Suprapubic skin (tissue), 4 donors: ENCODE results near the gene GLS2. TPM values are rescaled to one million over a fixed set of nuclear protein-coding genes. Genes with fewer than 3 reads are reported as not detected.
"Not testable (repeated sequence)": the region's sequence is repeated elsewhere in the genome, so short reads cannot be mapped to it uniquely, and the experiment has no call there.

ENCODE experiments used
- DNase-seq, 2 donors: peaks; one replicate each; pipeline ENCODE4 v3.0.0-alpha.2; 2019; ENCODE audit warnings: low spot score in 2 of 2
- H3K27ac ChIP-seq: fragments of 200-600 bp; sonication (generic); one replicate; pipeline ENCODE4 v1.5.1; 2019
- H3K27me3 ChIP-seq: fragments of 200-600 bp; sonication (generic); one replicate; pipeline ENCODE4 v1.5.1; 2019
- H3K36me3 ChIP-seq: fragments of 200-600 bp; sonication (generic); one replicate; pipeline ENCODE4 v1.5.1; 2019
- H3K4me1 ChIP-seq: fragments of 200-600 bp; sonication (generic); one replicate; pipeline ENCODE4 v1.5.1; 2019
- H3K4me3 ChIP-seq: fragments of 200-600 bp; sonication (generic); one replicate; pipeline ENCODE4 v1.5.1; 2019; ENCODE audit warnings: mild to moderate bottlenecking
- H3K9me3 ChIP-seq: fragments of 200-600 bp; sonication (generic); one replicate; pipeline ENCODE4 v1.5.1; 2019
- CTCF ChIP-seq, 2 donors: fragments of 200-600 bp in 1 of 2; fragments of 450-650 bp in 1 of 2; sonication (generic) in 1 of 2; IDR thresholded peaks; one replicate each; pipeline ENCODE4 v1.5.1; 2016 to 2019; ENCODE audit warnings: antibody characterized with exemption in 2 of 2, mild to moderate bottlenecking in 1 of 2, moderate library complexity in 1 of 2
- EP300 ChIP-seq: sonication (generic); formaldehyde crosslinking; IDR thresholded peaks from one replicate; pipeline ENCODE4 v1.6.1; 2017; ENCODE audit warnings: antibody characterized with exemption
- POLR2A ChIP-seq, 2 donors: fragments of 450-650 bp; IDR thresholded peaks; one replicate each; pipeline ENCODE4 v1.6.1; 2017; ENCODE audit warnings: antibody characterized with exemption in 2 of 2, mild to moderate bottlenecking in 2 of 2, moderate library complexity in 2 of 2
- POLR2AphosphoS5 ChIP-seq, 3 donors: sonication (generic); formaldehyde crosslinking; IDR thresholded peaks; one replicate each; pipeline ENCODE4 v1.6.1; 2017; ENCODE audit warnings: antibody characterized with exemption in 3 of 3
- WGBS: methylation state at CpG from one replicate; pipeline ENCODE4 v1.1.5; 2018; 5-methylcytosine and 5-hydroxymethylcytosine counted together
- total RNA-seq, 4 donors: library from RNA; depleted of rRNA; stranded (reverse); fragments of >200 nt; gene quantifications; one replicate each; pipeline ENCODE4 v1.1.0, GENCODE V29; 2016

The GLS2 gene
- total RNA-seq, 4 donors from 2014 or later = 7.9 to 23.9 (median 10.5) TPM

- TF ChIP-seq POLR2A (IDR thresholded peaks at IDR 0.05) (no peak), EP300 (no peak), POLR2AphosphoS5 (IDR thresholded peaks at IDR 0.05) (no peak), CTCF (IDR thresholded peaks at IDR 0.05) (no peak)
- Histone ChIP-seq H3K4me1 (peaks cover 28% of the 10 kb centered on the region), H3K27me3 (no peaks in the 10 kb centered on the region), H3K9me3 (no peaks in the 10 kb centered on the region), H3K36me3 (no peaks in the 10 kb centered on the region), H3K4me3 (no peak overlapping the region), H3K27ac (no peak overlapping the region)
- 65% methylated on average over 2 of the region's 2 CpGs for WGBS
- no peak for DNase-seq
Observed at GRCh38 chr12:56518570-56518969, 30.6 kb upstream of the GLS2 start.

GRCh38 chr12:56517854-56518253 lies 29.9 kb upstream of the GLS2 start:
- Histone ChIP-seq H3K27ac (no peak overlapping the region), H3K4me3 (no peak overlapping the region), H3K27me3 (no peaks in the 10 kb centered on the region), H3K9me3 (no peaks in the 10 kb centered on the region), H3K4me1 (peaks cover 23% of the 10 kb centered on the region), H3K36me3 (no peaks in the 10 kb centered on the region)
- TF ChIP-seq POLR2AphosphoS5 (IDR thresholded peaks at IDR 0.05) (no peak), CTCF (IDR thresholded peaks at IDR 0.05) (no peak), POLR2A (IDR thresholded peaks at IDR 0.05) (no peak), EP300 (no peak)
- DNase-seq = no peak
- WGBS = 83% methylated on average over 2 of the region's 2 CpGs

GRCh38 chr12:56514014-56514318 lies 26.0 kb upstream of the GLS2 start:
- H3K27me3 ChIP-seq, H3K36me3 ChIP-seq, DNase-seq, H3K27ac ChIP-seq, H3K4me1 ChIP-seq, H3K4me3 ChIP-seq, H3K9me3 ChIP-seq: not testable (repeated sequence)
- 61% methylated on average over 4 of the region's 4 CpGs for WGBS

GRCh38 chr12:56510786-56511185 lies 22.8 kb upstream of the GLS2 start:
- no peak for TF ChIP-seq EP300
- no peak for TF ChIP-seq POLR2A (IDR thresholded peaks at IDR 0.05)
- no peak for TF ChIP-seq CTCF (IDR thresholded peaks at IDR 0.05)
- TF ChIP-seq POLR2AphosphoS5 (IDR thresholded peaks at IDR 0.05) = no peak
- Histone ChIP-seq H3K9me3 (no peaks in the 10 kb centered on the region), H3K27me3 (no peaks in the 10 kb centered on the region), H3K4me3 (no peak overlapping the region), H3K4me1 (peaks cover 3% of the 10 kb centered on the region), H3K36me3 (no peaks in the 10 kb centered on the region), H3K27ac (no peak overlapping the region)
- no peak for DNase-seq
- 90% methylated on average over 16 of the region's 16 CpGs for WGBS

- not testable (repeated sequence) for H3K36me3 ChIP-seq, DNase-seq, H3K27ac ChIP-seq, H3K4me3 ChIP-seq, H3K27me3 ChIP-seq, H3K9me3 ChIP-seq, H3K4me1 ChIP-seq
- WGBS = 88% methylated on average over 13 of the region's 13 CpGs
Observed at GRCh38 chr12:56499879-56500278, 11.9 kb upstream of the GLS2 start.

- H3K4me1 ChIP-seq, H3K27me3 ChIP-seq, H3K36me3 ChIP-seq, H3K4me3 ChIP-seq, H3K27ac ChIP-seq, DNase-seq, H3K9me3 ChIP-seq: not testable (repeated sequence)
- WGBS = 84% methylated on average over 9 of the region's 9 CpGs
Observed at GRCh38 chr12:56499452-56499851, 11.5 kb upstream of the GLS2 start.

- H3K4me1 ChIP-seq, DNase-seq, H3K36me3 ChIP-seq, H3K4me3 ChIP-seq, H3K27ac ChIP-seq, H3K9me3 ChIP-seq, H3K27me3 ChIP-seq: not testable (repeated sequence)
- WGBS = 86% methylated on average over 14 of the region's 14 CpGs
Observed at GRCh38 chr12:56498126-56498902, 10.4 kb upstream of the GLS2 start.
